Loucy (cell line): ENCODE results near the gene KAT2A.
"Not testable (repeated sequence)": the region's sequence is repeated elsewhere in the genome, so short reads cannot be mapped to it uniquely, and the experiment has no call there.

Experiments
- H2AFZ ChIP-seq: fragments of 200-600 bp; sonication (generic); 2 replicates; pipeline ENCODE4 v1.6.0; 2016; ENCODE audit warnings: antibody characterized with exemption, mild to moderate bottlenecking, low read length, moderate library complexity
- H3F3A ChIP-seq: fragments of 200-600 bp; 2 replicates; pipeline ENCODE4 v1.6.0; 2016; ENCODE audit warnings: antibody characterized with exemption, low read depth, mild to moderate bottlenecking
- H3K27me3 ChIP-seq: fragments of 200-600 bp; sonication (generic); 2 replicates; pipeline ENCODE4 v1.6.1; 2014; ENCODE audit warnings: low read length, mild to moderate bottlenecking; ENCODE audit not compliant: insufficient read depth, poor library complexity, severe bottlenecking
- H3K36me3 ChIP-seq: fragments of 200-600 bp; sonication (generic); 2 replicates; pipeline ENCODE4 v1.6.1; 2016; ENCODE audit warnings: low read length; ENCODE audit not compliant: insufficient read depth
- H3K4me1 ChIP-seq: fragments of 200-600 bp; sonication (generic); 2 replicates; pipeline ENCODE4 v1.5.1; 2014; ENCODE audit warnings: low read length, mild to moderate bottlenecking; ENCODE audit not compliant: insufficient read depth, poor library complexity, severe bottlenecking
- H3K4me2 ChIP-seq: fragments of 200-600 bp; sonication (generic); 2 replicates; pipeline ENCODE4 v1.6.0; 2014; ENCODE audit warnings: antibody characterized with exemption, low read length, low read depth, mild to moderate bottlenecking; ENCODE audit not compliant: poor library complexity, severe bottlenecking
- H3K4me3 ChIP-seq: fragments of 200-600 bp; sonication (generic); 2 replicates; pipeline ENCODE4 v1.5.1; 2014; ENCODE audit warnings: low read length, mild to moderate bottlenecking, mixed read lengths; ENCODE audit not compliant: poor library complexity, severe bottlenecking
- H3K79me2 ChIP-seq: fragments of 200-600 bp; sonication (generic); 2 replicates; pipeline ENCODE4 v1.6.1; 2014; ENCODE audit warnings: low read length; ENCODE audit not compliant: insufficient read depth
- H3K9ac ChIP-seq: fragments of 200-600 bp; sonication (generic); 2 replicates; pipeline ENCODE4 v1.6.0; 2014; ENCODE audit warnings: mild to moderate bottlenecking, low read depth, low read length, moderate library complexity; ENCODE audit not compliant: poor library complexity, severe bottlenecking
- H3K9me2 ChIP-seq: fragments of 200-600 bp; sonication (generic); replicated peaks from 2 replicates; pipeline ENCODE4 v1.6.1; 2016; ENCODE audit warnings: low read depth, low read length, mixed read lengths
- H3K9me3 ChIP-seq: fragments of 200-600 bp; sonication (generic); 2 replicates; pipeline ENCODE4 v1.6.1; 2014; ENCODE audit warnings: mild to moderate bottlenecking, antibody characterized with exemption, low read length, low read depth; ENCODE audit not compliant: insufficient read depth
- H4K20me1 ChIP-seq: fragments of 200-600 bp; sonication (generic); 2 replicates; pipeline ENCODE4 v1.6.0; 2014; ENCODE audit warnings: antibody characterized with exemption, low read length, mild to moderate bottlenecking; ENCODE audit not compliant: insufficient read depth, poor library complexity, severe bottlenecking
- CTCF ChIP-seq: fragments of 200-600 bp; sonication (generic); conservative IDR thresholded peaks from 2 replicates; pipeline ENCODE4 v1.5.1; 2014; ENCODE audit warnings: mild to moderate bottlenecking, antibody characterized with exemption, low read length
- EZH2phosphoT487 ChIP-seq: fragments of 200-600 bp; IDR thresholded peaks from 2 replicates; pipeline ENCODE4 v1.6.1; 2018; ENCODE audit warnings: antibody characterized with exemption, mild to moderate bottlenecking, moderate library complexity, borderline replicate concordance

KAT2A gene

GRCh38 chr17:42142371-42142896 is 21.3 kb upstream of the KAT2A start:
- Histone ChIP-seq H3K36me3 (peaks cover 8% of the 10 kb centered on the region; the same call in 1 of the 2 replicates), H3F3A (no peaks in the 10 kb centered on the region), H3K27me3 (no peaks in the 10 kb centered on the region), H3K79me2 (peaks cover 78% of the 10 kb centered on the region; the same call in 1 of the 2 replicates), H2AFZ (no peak overlapping the region), H3K9me3 (no peaks in the 10 kb centered on the region), H3K4me2 (no peak overlapping the region), H3K9ac (no peak overlapping the region), H3K9me2 (no peaks in the 10 kb centered on the region), H3K4me1 (peaks cover 6% of the 10 kb centered on the region), H3K4me3 (no peak overlapping the region), H4K20me1 (peaks cover 17% of the 10 kb centered on the region)
- TF ChIP-seq EZH2phosphoT487 (no peak), CTCF (no peak)

GRCh38 chr17:42141382-42141781 is 20.2 kb upstream of the KAT2A start:
- Histone ChIP-seq H4K20me1 (peaks cover 11% of the 10 kb centered on the region), H3K9me3 (no peaks in the 10 kb centered on the region), H3K27me3 (no peaks in the 10 kb centered on the region), H3K36me3 (peaks cover 10% of the 10 kb centered on the region; the same call in 1 of the 2 replicates), H3K9ac (no peak overlapping the region), H2AFZ (no peak overlapping the region), H3K4me1 (peaks cover 4% of the 10 kb centered on the region), H3K4me3 (no peak overlapping the region), H3K79me2 (peaks cover 77% of the 10 kb centered on the region), H3K9me2 (no peaks in the 10 kb centered on the region), H3K4me2 (no peak overlapping the region), H3F3A (no peaks in the 10 kb centered on the region)
- TF ChIP-seq CTCF (no peak), EZH2phosphoT487 (no peak)

GRCh38 chr17:42140690-42141089 is 19.5 kb upstream of the KAT2A start:
- not testable (repeated sequence) for H3K9ac ChIP-seq, H3K4me1 ChIP-seq, H3K9me2 ChIP-seq, H3K4me3 ChIP-seq, H3K9me3 ChIP-seq, H3F3A ChIP-seq, H3K4me2 ChIP-seq, H2AFZ ChIP-seq, H3K27me3 ChIP-seq
- Histone ChIP-seq H3K79me2 (peaks cover 80% of the 10 kb centered on the region), H4K20me1 (peaks cover 11% of the 10 kb centered on the region), H3K36me3 (peaks cover 16% of the 10 kb centered on the region; the same call in 1 of the 2 replicates)

- Histone ChIP-seq H3K4me1 (peaks cover 17% of the 10 kb centered on the region), H3K79me2 (peaks cover 86% of the 10 kb centered on the region), H2AFZ (no peak overlapping the region), H3K27me3 (no peaks in the 10 kb centered on the region), H3K4me3 (no peak overlapping the region), H3K36me3 (peaks cover 12% of the 10 kb centered on the region; the same call in 1 of the 2 replicates), H4K20me1 (peaks cover 22% of the 10 kb centered on the region), H3K9ac (no peak overlapping the region), H3K9me3 (no peaks in the 10 kb centered on the region), H3F3A (no peaks in the 10 kb centered on the region), H3K4me2 (no peak overlapping the region), H3K9me2 (no peaks in the 10 kb centered on the region)
- TF ChIP-seq CTCF (no peak), EZH2phosphoT487 (no peak)
Measured at GRCh38 chr17:42138749-42139492, 17.8 kb upstream of the KAT2A start.
